ENCODE measurements around the gene TALDO1. TPM values are rescaled to one million over a fixed set of nuclear protein-coding genes. Genes with fewer than 3 reads are reported as not detected.

The TALDO1 gene
- polyA plus RNA-seq, 1 of the 3 experiments (the other 2 are of a cell fraction): 103 TPM

- TF ChIP-seq USF2 (IDR thresholded peaks at IDR 0.05; ENCODE audit: borderline replicate concordance, low read depth, low read length) (0 out of 2 replicates have a peak, but pooled peaks have one; percentile 29), RCOR1 (IDR thresholded peaks at IDR 0.05; ENCODE audit: low read length) (no peak), RXRA (IDR thresholded peaks at IDR 0.05; ENCODE audit: borderline replicate concordance, low read depth) (no peak), SMC3 (IDR thresholded peaks at IDR 0.05; ENCODE audit: low read depth, low read length) (peak; percentile 55), RAD21 (IDR thresholded peaks at IDR 0.05; ENCODE audit: low read length) (peak; percentile 75), NRF1 (IDR thresholded peaks at IDR 0.05; ENCODE audit: low read depth, low read length) (no peak), FOXM1 (IDR thresholded peaks at IDR 0.05; ENCODE audit: low read depth) (no peak), GABPA (IDR thresholded peaks at IDR 0.05; ENCODE audit: low read depth) (no peak), NFIC (IDR thresholded peaks at IDR 0.05; ENCODE audit: borderline replicate concordance) (no peak), SIN3A (IDR thresholded peaks at IDR 0.05; ENCODE audit: borderline replicate concordance, low read depth, low read length) (no peak), FOSL2 (IDR thresholded peaks at IDR 0.05; ENCODE audit: borderline replicate concordance, low read depth) (no peak), CHD2 (IDR thresholded peaks at IDR 0.05; ENCODE audit: low read length, partially characterized antibody) (no peak), MXI1 (IDR thresholded peaks at IDR 0.05; ENCODE audit: low read depth, low read length) (no peak), TAF1 (IDR thresholded peaks at IDR 0.05; ENCODE audit: borderline replicate concordance, low read depth, low read length) (no peak), POLR2AphosphoS5 (IDR thresholded peaks at IDR 0.05; ENCODE audit: low read depth, low read length) (no peak), RFX5 (IDR thresholded peaks at IDR 0.05; ENCODE audit: low read length) (no peak), TCF12 (IDR thresholded peaks at IDR 0.05) (no peak), PBX3 (IDR thresholded peaks at IDR 0.05) (no peak), TEAD4 (IDR thresholded peaks at IDR 0.05; ENCODE audit: borderline replicate concordance, insufficient read depth) (no peak), REST (IDR thresholded peaks at IDR 0.05; ENCODE audit: low read depth, low read length) (no peak)
- TF ChIP-seq, protein P1, sequence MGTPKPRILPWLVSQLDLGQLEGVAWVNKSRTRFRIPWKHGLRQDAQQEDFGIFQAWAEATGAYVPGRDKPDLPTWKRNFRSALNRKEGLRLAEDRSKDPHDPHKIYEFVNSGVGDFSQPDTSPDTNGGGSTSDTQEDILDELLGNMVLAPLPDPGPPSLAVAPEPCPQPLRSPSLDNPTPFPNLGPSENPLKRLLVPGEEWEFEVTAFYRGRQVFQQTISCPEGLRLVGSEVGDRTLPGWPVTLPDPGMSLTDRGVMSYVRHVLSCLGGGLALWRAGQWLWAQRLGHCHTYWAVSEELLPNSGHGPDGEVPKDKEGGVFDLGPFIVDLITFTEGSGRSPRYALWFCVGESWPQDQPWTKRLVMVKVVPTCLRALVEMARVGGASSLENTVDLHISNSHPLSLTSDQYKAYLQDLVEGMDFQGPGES (IDR thresholded peaks at IDR 0.05; ENCODE audit: low read depth, low read length): no peak
- TF ChIP-seq, protein P2, sequence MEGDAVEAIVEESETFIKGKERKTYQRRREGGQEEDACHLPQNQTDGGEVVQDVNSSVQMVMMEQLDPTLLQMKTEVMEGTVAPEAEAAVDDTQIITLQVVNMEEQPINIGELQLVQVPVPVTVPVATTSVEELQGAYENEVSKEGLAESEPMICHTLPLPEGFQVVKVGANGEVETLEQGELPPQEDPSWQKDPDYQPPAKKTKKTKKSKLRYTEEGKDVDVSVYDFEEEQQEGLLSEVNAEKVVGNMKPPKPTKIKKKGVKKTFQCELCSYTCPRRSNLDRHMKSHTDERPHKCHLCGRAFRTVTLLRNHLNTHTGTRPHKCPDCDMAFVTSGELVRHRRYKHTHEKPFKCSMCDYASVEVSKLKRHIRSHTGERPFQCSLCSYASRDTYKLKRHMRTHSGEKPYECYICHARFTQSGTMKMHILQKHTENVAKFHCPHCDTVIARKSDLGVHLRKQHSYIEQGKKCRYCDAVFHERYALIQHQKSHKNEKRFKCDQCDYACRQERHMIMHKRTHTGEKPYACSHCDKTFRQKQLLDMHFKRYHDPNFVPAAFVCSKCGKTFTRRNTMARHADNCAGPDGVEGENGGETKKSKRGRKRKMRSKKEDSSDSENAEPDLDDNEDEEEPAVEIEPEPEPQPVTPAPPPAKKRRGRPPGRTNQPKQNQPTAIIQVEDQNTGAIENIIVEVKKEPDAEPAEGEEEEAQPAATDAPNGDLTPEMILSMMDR (IDR thresholded peaks at IDR 0.05): peak; percentile 94
Observed at GRCh38 chr11:727859-728748, 19.2 kb upstream of the TALDO1 start (continued).

All from SK-N-SH (cell line).